ENCODE results near the gene PIAS4. TPM values are rescaled to one million over a fixed set of nuclear protein-coding genes. Genes with fewer than 3 reads are reported as not detected.

PIAS4 gene
- total and polyA plus RNA-seq, 7 donors = 7.2 to 29.9 (median 18.6) TPM

GRCh38 chr19:3981373-3981735, 26.2 kb upstream of the PIAS4 start:
- Histone ChIP-seq H3K4me1 (peaks cover 0 to 54% (median 36%) of the 10 kb centered on the region in 4 donors), H3K27ac (peak overlapping the region in 2 of 4 donors; percentile 6 to 96), H3K27me3 (no peaks in the 10 kb centered on the region), H3K4me3 (no peak overlapping the region), H3K9me3 (no peaks in the 10 kb centered on the region), H3K36me3 (peaks cover 74 to 81% (median 79%) of the 10 kb centered on the region in 4 donors)
- intact Hi-C loops (cut with DNase I) = loop anchor here (10.0 kb wide), 1 partner anchor 533 kb away; the partner anchor contains the start of gene PLIN4
- WGBS, 2 donors = 90 to 94% methylated on average over 10 of the region's 10 CpGs
- no peak for DNase-seq
- no peak for TF ChIP-seq POLR2AphosphoS5 (IDR thresholded peaks at IDR 0.05)
- TF ChIP-seq EP300 (IDR thresholded peaks at IDR 0.05) = no peak
- TF ChIP-seq, protein P1, sequence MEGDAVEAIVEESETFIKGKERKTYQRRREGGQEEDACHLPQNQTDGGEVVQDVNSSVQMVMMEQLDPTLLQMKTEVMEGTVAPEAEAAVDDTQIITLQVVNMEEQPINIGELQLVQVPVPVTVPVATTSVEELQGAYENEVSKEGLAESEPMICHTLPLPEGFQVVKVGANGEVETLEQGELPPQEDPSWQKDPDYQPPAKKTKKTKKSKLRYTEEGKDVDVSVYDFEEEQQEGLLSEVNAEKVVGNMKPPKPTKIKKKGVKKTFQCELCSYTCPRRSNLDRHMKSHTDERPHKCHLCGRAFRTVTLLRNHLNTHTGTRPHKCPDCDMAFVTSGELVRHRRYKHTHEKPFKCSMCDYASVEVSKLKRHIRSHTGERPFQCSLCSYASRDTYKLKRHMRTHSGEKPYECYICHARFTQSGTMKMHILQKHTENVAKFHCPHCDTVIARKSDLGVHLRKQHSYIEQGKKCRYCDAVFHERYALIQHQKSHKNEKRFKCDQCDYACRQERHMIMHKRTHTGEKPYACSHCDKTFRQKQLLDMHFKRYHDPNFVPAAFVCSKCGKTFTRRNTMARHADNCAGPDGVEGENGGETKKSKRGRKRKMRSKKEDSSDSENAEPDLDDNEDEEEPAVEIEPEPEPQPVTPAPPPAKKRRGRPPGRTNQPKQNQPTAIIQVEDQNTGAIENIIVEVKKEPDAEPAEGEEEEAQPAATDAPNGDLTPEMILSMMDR (IDR thresholded peaks at IDR 0.05) = no peak
- no peak for TF ChIP-seq POLR2A (IDR thresholded peaks at IDR 0.05)

- Histone ChIP-seq H3K9me3 (no peaks in the 10 kb centered on the region), H3K27me3 (no peaks in the 10 kb centered on the region), H3K36me3 (peaks cover 68 to 74% (median 72%) of the 10 kb centered on the region in 4 donors), H3K4me1 (peaks cover 0 to 58% (median 42%) of the 10 kb centered on the region in 4 donors), H3K27ac (peak overlapping the region; percentile 92 to 96 (median 94)), H3K4me3 (no peak overlapping the region)
- WGBS, 2 donors = 91% methylated on average over 39 of the region's 39 CpGs
- TF ChIP-seq POLR2AphosphoS5 (IDR thresholded peaks at IDR 0.05) (no peak), EP300 (IDR thresholded peaks at IDR 0.05) (no peak), POLR2A (IDR thresholded peaks at IDR 0.05) (no peak)
- TF ChIP-seq, protein P1 (IDR thresholded peaks at IDR 0.05) = no peak
- peak; percentile 63 for DNase-seq
- intact Hi-C loops (cut with DNase I) = loop anchor here (10.0 kb wide), 1 partner anchor 533 kb away; the partner anchor contains the start of gene PLIN4
These were observed 25.5 kb upstream of the PIAS4 start for GRCh38 chr19:3981736-3982681.

DNA sequence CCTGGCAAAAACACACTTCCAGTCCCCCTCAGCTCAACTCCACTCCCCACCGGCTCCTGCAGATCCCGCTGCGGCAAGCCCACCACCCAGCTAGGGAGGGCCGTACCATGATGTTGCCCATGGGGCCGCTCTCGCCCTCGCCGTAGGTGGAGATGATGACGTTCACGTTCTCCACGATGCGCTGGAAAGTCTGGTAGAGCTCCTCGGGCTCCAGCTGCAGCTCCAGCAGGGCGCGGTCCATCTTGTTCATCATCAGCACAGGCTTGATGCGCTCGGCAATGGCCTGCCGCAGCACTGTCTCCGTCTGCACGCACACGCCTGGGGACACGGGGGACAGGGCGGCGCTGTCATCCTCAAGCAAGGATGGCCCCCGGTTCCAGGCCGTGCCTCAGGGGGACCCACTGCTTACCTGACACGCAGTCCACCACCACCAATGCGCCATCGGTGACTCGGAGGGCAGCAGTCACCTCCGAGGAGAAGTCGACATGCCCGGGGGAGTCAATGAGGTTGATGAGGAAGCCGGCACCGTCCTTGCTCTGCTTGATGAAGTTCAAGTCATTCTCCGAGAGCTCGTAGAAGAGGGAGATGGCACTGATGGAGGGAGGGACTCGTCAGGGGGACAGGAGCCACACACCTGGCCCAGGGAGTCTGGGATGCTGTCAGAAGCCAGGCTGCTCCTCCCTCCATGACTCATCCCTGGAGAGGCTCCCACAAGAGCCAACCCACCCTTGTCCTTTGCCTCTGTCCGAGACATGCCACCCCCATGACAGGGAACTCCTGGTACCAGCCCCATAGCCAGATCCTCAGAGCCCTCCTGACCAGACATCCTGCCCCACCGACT, 24.6 kb upstream of the PIAS4 start:
- intact Hi-C loops (cut with DNase I) = loop anchor here (10.0 kb wide), 1 partner anchor 532 kb away; the partner anchor contains the start of gene PLIN4
- peak overlapping the region; percentile 92 to 96 (median 94) for H3K27ac ChIP-seq
- no peaks in the 10 kb centered on the region for H3K9me3 ChIP-seq
- peak; percentile 70 for DNase-seq
- no peak for TF ChIP-seq POLR2AphosphoS5 (IDR thresholded peaks at IDR 0.05)
- TF ChIP-seq EP300 (IDR thresholded peaks at IDR 0.05) = no peak
- TF ChIP-seq POLR2A (IDR thresholded peaks at IDR 0.05) = no peak
- TF ChIP-seq, protein P1 (IDR thresholded peaks at IDR 0.05) = no peak
- WGBS, 2 donors = 87 to 89% methylated on average over 40 of the region's 40 CpGs
- H3K4me3 ChIP-seq = peak overlapping the region in 1 of 4 donors; percentile 84
- peaks cover 0 to 57% (median 49%) of the 10 kb centered on the region in 4 donors for H3K4me1 ChIP-seq
- no peaks in the 10 kb centered on the region for H3K27me3 ChIP-seq
- H3K36me3 ChIP-seq = peaks cover 59 to 65% (median 63%) of the 10 kb centered on the region in 4 donors

DNA sequence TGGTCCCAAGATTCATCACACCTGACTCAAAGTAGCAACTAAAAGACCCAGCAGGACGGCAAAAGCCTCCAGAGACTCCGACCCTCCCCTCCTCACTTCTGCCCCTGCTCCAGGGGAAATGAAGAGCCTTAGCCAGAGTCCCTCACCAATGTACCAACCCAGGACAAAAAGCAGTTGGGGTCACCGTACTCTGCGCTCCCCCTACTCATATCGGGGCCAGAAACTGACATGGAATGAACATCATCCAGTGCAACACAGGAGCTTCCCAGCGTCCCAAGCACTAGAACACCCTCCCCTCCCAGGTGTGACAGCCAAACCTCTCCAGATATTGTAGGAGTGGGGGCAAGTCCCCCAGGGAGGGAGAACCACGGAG, 24.0 kb upstream of the PIAS4 start:
- Histone ChIP-seq H3K27me3 (no peaks in the 10 kb centered on the region), H3K27ac (peak overlapping the region; percentile 92 to 96 (median 94)), H3K36me3 (peaks cover 55 to 59% (median 57%) of the 10 kb centered on the region in 4 donors), H3K4me3 (peak overlapping the region in 2 of 4 donors; percentile 81 to 84), H3K4me1 (peaks cover 0 to 62% (median 49%) of the 10 kb centered on the region in 4 donors), H3K9me3 (no peaks in the 10 kb centered on the region)
- intact Hi-C loops (cut with DNase I) = loop anchor here (10.0 kb wide), 1 partner anchor 531 kb away; the partner anchor contains the start of gene PLIN4
- TF ChIP-seq, protein P1 (IDR thresholded peaks at IDR 0.05) = no peak
- TF ChIP-seq EP300 (IDR thresholded peaks at IDR 0.05) (no peak), POLR2A (IDR thresholded peaks at IDR 0.05) (no peak), POLR2AphosphoS5 (IDR thresholded peaks at IDR 0.05) (no peak)
- 61 to 72% methylated on average over 7 of the region's 7 CpGs for WGBS, 2 donors
- DNase-seq = no peak
